Lower lobe of right lung (tissue), 2 donors: ENCODE measurements around the gene ZC3H10. TPM values are rescaled to one million over a fixed set of nuclear protein-coding genes. Genes with fewer than 3 reads are reported as not detected.
A peak's percentile ranks its signal among the peaks of the same experiment; 100 is the strongest.

ENCODE experiments used
- ATAC-seq, 2 donors: fragments of 200-7000 bp; cut with Tn5 transposase; one replicate each; pipeline ENCODE4 v1.9.1; 2020 to 2022; ENCODE audit warnings: mild to moderate bottlenecking in 2 of 2, moderate library complexity in 2 of 2
- DNase-seq: peaks from one replicate; pipeline ENCODE4 v3.0.0-alpha.2; 2020
- H3K27ac ChIP-seq: fragments of 200-600 bp; one replicate; pipeline ENCODE4 v1.8.0; 2022
- H3K27me3 ChIP-seq: fragments of 200-600 bp; one replicate; pipeline ENCODE4 v1.8.0; 2022; ENCODE audit warnings: low read depth
- H3K36me3 ChIP-seq: fragments of 200-600 bp; one replicate; pipeline ENCODE4 v1.8.0; 2022; ENCODE audit warnings: mild to moderate bottlenecking
- H3K4me1 ChIP-seq: fragments of 200-600 bp; one replicate; pipeline ENCODE4 v1.8.0; 2022
- H3K4me3 ChIP-seq: fragments of 200-600 bp; one replicate; pipeline ENCODE4 v1.8.0; 2022; ENCODE audit warnings: mild to moderate bottlenecking
- H3K9me3 ChIP-seq: fragments of 200-600 bp; one replicate; pipeline ENCODE4 v1.8.0; 2022
- CTCF ChIP-seq: fragments of 200-600 bp; IDR thresholded peaks from one replicate; pipeline ENCODE4 v1.8.0; 2022; ENCODE audit warnings: antibody characterized with exemption, mild to moderate bottlenecking
- intact Hi-C: fragments of 100-400 bp; cut with DNase I; formaldehyde crosslinking; loops from one replicate; pipeline ENCODE4 v1.11.0; 2022
- total RNA-seq: library from RNA; stranded (reverse); fragmentation: NEBNext Ultra II Directional; extraction: Animal tissue kit (Norgen Biotek cat#: 25700); gene quantifications from one replicate; pipeline ENCODE4 v1.2.1, GENCODE V29; 2021
- donor health status: DM: no; HTN: yes; CAD: no; lungs with severe emphysema.

Gene ZC3H10
- total RNA-seq, 1 donor from 2014 or later: 12.5 TPM

GRCh38 chr12:56118688-56119357, 757 bp downstream of the ZC3H10 start:
- Histone ChIP-seq H3K27ac (peak overlapping the region; percentile 91), H3K4me3 (peak overlapping the region; percentile 72), H3K4me1 (peaks cover 21% of the 10 kb centered on the region), H3K9me3 (no peaks in the 10 kb centered on the region), H3K27me3 (no peaks in the 10 kb centered on the region), H3K36me3 (peaks cover 29% of the 10 kb centered on the region)
- DNase-seq (no peak), ATAC-seq (peak; percentile 0 to 2)
- intact Hi-C loops: no loop called here
- TF ChIP-seq CTCF: no peak

- DNase-seq (no peak), ATAC-seq (peak; percentile 65 to 73)
- Histone ChIP-seq H3K27me3 (no peaks in the 10 kb centered on the region), H3K9me3 (no peaks in the 10 kb centered on the region), H3K4me3 (peak overlapping the region; percentile 72), H3K27ac (peak overlapping the region; percentile 91), H3K4me1 (peaks cover 22% of the 10 kb centered on the region), H3K36me3 (peaks cover 24% of the 10 kb centered on the region)
- TF ChIP-seq CTCF: peak; percentile 72
- intact Hi-C loops: no loop called here
Measured at GRCh38 chr12:56119361-56119796, 1.3 kb downstream of the ZC3H10 start.

GRCh38 chr12:56120158-56120846, 2.2 kb downstream of the ZC3H10 start:
- DNase-seq (no peak), ATAC-seq (no peak)
- TF ChIP-seq CTCF: no peak
- intact Hi-C loops: no loop called here
- Histone ChIP-seq H3K4me3 (no peak overlapping the region), H3K9me3 (no peaks in the 10 kb centered on the region), H3K36me3 (peaks cover 24% of the 10 kb centered on the region), H3K27me3 (no peaks in the 10 kb centered on the region), H3K27ac (peak overlapping the region; percentile 51), H3K4me1 (peaks cover 30% of the 10 kb centered on the region)

GRCh38 chr12:56121204-56121870, 3.3 kb downstream of the ZC3H10 start:
- Histone ChIP-seq H3K9me3 (no peaks in the 10 kb centered on the region), H3K27me3 (no peaks in the 10 kb centered on the region), H3K4me1 (peaks cover 40% of the 10 kb centered on the region), H3K27ac (no peak overlapping the region), H3K4me3 (no peak overlapping the region), H3K36me3 (peaks cover 24% of the 10 kb centered on the region)
- no peak for DNase-seq
- intact Hi-C loops: no loop called here
- no peak for TF ChIP-seq CTCF
- no peak for ATAC-seq

GRCh38 chr12:56122637-56123036, 4.6 kb downstream of the ZC3H10 start:
- ATAC-seq (no peak), DNase-seq (no peak)
- Histone ChIP-seq H3K4me1 (peaks cover 53% of the 10 kb centered on the region), H3K4me3 (no peak overlapping the region), H3K9me3 (no peaks in the 10 kb centered on the region), H3K27me3 (no peaks in the 10 kb centered on the region), H3K36me3 (peaks cover 24% of the 10 kb centered on the region), H3K27ac (no peak overlapping the region)
- intact Hi-C loops: no loop called here
- no peak for TF ChIP-seq CTCF
